Neural progenitor cell (in vitro differentiated cells): ENCODE data around the gene GUCY1B1.

Experiments
- EZH2 ChIP-seq: fragments of 200-600 bp; sonication (generic); IDR thresholded peaks from 2 replicates; pipeline ENCODE4 v1.6.1; 2017; ENCODE audit warnings: antibody characterized with exemption, mild to moderate bottlenecking, moderate library complexity
- TF ChIP-seq, protein P1 (sequence below): fragments of 200-600 bp; sonication (generic); IDR thresholded peaks from 2 replicates; pipeline ENCODE4 v1.5.1; 2017; ENCODE audit warnings: antibody characterized with exemption, mild to moderate bottlenecking

GRCh38 chr4:155773196-155773800, 14.5 kb downstream of the GUCY1B1 start:
- TF ChIP-seq, protein P1, sequence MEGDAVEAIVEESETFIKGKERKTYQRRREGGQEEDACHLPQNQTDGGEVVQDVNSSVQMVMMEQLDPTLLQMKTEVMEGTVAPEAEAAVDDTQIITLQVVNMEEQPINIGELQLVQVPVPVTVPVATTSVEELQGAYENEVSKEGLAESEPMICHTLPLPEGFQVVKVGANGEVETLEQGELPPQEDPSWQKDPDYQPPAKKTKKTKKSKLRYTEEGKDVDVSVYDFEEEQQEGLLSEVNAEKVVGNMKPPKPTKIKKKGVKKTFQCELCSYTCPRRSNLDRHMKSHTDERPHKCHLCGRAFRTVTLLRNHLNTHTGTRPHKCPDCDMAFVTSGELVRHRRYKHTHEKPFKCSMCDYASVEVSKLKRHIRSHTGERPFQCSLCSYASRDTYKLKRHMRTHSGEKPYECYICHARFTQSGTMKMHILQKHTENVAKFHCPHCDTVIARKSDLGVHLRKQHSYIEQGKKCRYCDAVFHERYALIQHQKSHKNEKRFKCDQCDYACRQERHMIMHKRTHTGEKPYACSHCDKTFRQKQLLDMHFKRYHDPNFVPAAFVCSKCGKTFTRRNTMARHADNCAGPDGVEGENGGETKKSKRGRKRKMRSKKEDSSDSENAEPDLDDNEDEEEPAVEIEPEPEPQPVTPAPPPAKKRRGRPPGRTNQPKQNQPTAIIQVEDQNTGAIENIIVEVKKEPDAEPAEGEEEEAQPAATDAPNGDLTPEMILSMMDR, result no peak
- TF ChIP-seq EZH2, result no peak
